ENCODE results near the gene TRIO. TPM values are rescaled to one million over a fixed set of nuclear protein-coding genes. Genes with fewer than 3 reads are reported as not detected.

Gene TRIO
- total RNA-seq, 1 experiment from 2014 or later, result 99.8 TPM

DNA sequence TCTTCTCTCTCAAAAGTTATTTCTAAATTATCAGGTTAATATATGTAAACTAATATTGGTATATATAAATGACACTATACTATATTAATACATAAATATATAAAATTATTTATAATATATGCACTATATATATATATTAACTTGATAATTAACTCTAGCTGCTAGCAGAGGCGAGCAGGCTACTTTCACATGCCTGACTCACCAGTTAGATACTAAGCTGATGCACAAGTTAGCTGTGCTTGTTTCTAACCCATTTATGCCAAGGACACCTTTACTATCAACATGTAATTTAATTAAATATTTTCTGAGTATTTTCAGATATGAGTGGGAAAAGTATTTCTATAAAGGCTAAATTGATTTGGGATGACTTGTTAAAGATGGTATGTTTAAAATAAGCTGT, 70.1 kb downstream of the TRIO start:
- BruUV-seq (replicated peaks), result no TSS peak
- TF ChIP-seq EZH2 (IDR thresholded peaks at IDR 0.05; ENCODE audit: borderline replicate concordance, low read depth, low read length, poor library complexity, severe bottlenecking), result no peak
- TF ChIP-seq, protein P1, sequence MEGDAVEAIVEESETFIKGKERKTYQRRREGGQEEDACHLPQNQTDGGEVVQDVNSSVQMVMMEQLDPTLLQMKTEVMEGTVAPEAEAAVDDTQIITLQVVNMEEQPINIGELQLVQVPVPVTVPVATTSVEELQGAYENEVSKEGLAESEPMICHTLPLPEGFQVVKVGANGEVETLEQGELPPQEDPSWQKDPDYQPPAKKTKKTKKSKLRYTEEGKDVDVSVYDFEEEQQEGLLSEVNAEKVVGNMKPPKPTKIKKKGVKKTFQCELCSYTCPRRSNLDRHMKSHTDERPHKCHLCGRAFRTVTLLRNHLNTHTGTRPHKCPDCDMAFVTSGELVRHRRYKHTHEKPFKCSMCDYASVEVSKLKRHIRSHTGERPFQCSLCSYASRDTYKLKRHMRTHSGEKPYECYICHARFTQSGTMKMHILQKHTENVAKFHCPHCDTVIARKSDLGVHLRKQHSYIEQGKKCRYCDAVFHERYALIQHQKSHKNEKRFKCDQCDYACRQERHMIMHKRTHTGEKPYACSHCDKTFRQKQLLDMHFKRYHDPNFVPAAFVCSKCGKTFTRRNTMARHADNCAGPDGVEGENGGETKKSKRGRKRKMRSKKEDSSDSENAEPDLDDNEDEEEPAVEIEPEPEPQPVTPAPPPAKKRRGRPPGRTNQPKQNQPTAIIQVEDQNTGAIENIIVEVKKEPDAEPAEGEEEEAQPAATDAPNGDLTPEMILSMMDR (conservative IDR thresholded peaks at IDR 0.05; ENCODE audit: low read depth, low read length), result no peak
- H3K36me3 ChIP-seq (ENCODE audit: insufficient read depth, low read length, poor library complexity, severe bottlenecking), result no peaks in the 10 kb centered on the region
- no peaks in the 10 kb centered on the region for H3K27me3 ChIP-seq (replicated peaks; ENCODE audit: insufficient read depth, low read depth, low read length, poor library complexity)
- no peak overlapping the region for H3K27ac ChIP-seq (ENCODE audit: low read depth, low read length, poor library complexity, severe bottlenecking)
- intact Hi-C loops (cut with micrococcal nuclease; ENCODE audit: unreplicated experiment), result no loop called here
- H3K4me3 ChIP-seq (ENCODE audit: low read depth, low read length, poor library complexity, severe bottlenecking), result no peak overlapping the region
- ChIA-PET POLR2A (ENCODE audit: low non-redundant PET) (no interaction called here), CTCF (no interaction called here)
- DNase-seq (ENCODE audit: low spot score), result no peak
- H3K9me3 ChIP-seq (ENCODE audit: low read depth, low read length, poor library complexity, severe bottlenecking), result no peaks in the 10 kb centered on the region
- peaks cover 1% of the 10 kb centered on the region for H3K4me1 ChIP-seq (ENCODE audit: insufficient read depth, low read length, poor library complexity, severe bottlenecking)

DNA sequence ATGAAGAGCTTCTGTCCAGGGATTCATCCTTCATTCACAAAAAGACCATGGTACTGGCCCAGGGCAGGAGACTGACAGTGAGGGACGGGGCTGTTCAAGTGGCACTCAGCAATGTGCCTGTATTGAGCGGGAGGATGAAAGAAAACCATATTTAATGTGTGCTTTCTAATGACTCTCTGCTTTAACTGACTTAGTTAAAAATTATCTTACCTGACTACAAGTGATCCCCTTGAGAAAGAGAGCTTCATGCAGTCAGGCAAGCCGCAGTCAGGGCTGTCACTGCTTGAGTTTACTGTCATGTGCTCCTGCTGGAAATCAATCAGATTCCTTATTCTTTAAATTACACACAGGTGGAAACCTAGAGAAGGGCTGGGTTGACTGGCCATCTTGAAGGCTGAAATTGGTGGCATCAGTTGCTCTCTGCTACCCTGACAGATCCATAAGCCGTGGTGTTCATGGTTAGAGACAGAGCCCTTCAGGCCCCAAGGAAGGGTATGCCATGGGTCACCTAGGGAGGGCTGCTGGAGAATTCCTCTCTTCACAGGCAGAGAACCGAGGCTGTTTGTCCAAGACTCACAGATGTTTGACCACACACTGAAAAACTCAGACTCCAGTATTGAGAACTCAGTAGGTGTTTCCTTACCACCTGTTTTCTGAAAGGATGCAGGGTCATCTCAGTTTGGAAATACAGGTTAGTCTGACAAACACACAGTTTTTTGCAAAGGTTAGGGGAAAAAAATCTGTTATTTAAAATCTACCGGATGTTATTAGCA, 70.9 kb downstream of the TRIO start:
- Histone ChIP-seq H3K4me3 (ENCODE audit: low read depth, low read length, poor library complexity, severe bottlenecking) (no peak overlapping the region), H3K27ac (ENCODE audit: low read depth, low read length, poor library complexity, severe bottlenecking) (no peak overlapping the region), H3K9me3 (ENCODE audit: low read depth, low read length, poor library complexity, severe bottlenecking) (no peaks in the 10 kb centered on the region), H3K4me1 (ENCODE audit: insufficient read depth, low read length, poor library complexity, severe bottlenecking) (no peaks in the 10 kb centered on the region), H3K27me3 (replicated peaks; ENCODE audit: insufficient read depth, low read depth, low read length, poor library complexity) (no peaks in the 10 kb centered on the region), H3K36me3 (ENCODE audit: insufficient read depth, low read length, poor library complexity, severe bottlenecking) (no peaks in the 10 kb centered on the region)
- no TSS peak for BruUV-seq (replicated peaks)
- CTCF ChIA-PET, result no interaction called here
- DNase-seq (ENCODE audit: low spot score), result no peak
- TF ChIP-seq, protein P1 (conservative IDR thresholded peaks at IDR 0.05; ENCODE audit: low read depth, low read length), result no peak
- TF ChIP-seq EZH2 (IDR thresholded peaks at IDR 0.05; ENCODE audit: borderline replicate concordance, low read depth, low read length, poor library complexity, severe bottlenecking), result no peak
- POLR2A ChIA-PET (ENCODE audit: low non-redundant PET), result no interaction called here
- intact Hi-C loops (cut with micrococcal nuclease; ENCODE audit: unreplicated experiment), result no loop called here

DNA sequence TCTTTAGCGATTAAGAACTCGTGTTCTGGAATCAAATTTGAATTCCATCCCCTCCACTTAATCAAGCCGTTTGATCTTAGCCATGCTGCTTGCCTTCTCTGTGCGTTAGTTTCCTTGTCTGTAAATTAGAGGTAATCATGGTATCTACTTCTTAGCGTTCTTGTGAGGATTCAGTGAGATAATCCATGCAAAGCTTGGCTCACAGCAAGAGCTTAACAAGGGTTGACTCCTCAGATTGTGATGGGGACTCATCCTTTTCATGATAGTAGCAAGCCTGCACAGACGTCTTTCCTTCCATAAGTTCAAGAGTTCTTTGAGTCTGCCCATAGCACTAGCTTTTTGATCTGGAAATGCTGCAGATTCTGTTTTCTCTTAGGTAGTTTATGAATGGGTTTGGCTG, 72.8 kb downstream of the TRIO start:
- Histone ChIP-seq H3K4me3 (ENCODE audit: low read depth, low read length, poor library complexity, severe bottlenecking) (no peak overlapping the region), H3K27ac (ENCODE audit: low read depth, low read length, poor library complexity, severe bottlenecking) (no peak overlapping the region), H3K27me3 (replicated peaks; ENCODE audit: insufficient read depth, low read depth, low read length, poor library complexity) (no peaks in the 10 kb centered on the region), H3K9me3 (ENCODE audit: low read depth, low read length, poor library complexity, severe bottlenecking) (no peaks in the 10 kb centered on the region), H3K36me3 (ENCODE audit: insufficient read depth, low read length, poor library complexity, severe bottlenecking) (no peaks in the 10 kb centered on the region), H3K4me1 (ENCODE audit: insufficient read depth, low read length, poor library complexity, severe bottlenecking) (no peaks in the 10 kb centered on the region)
- TF ChIP-seq EZH2 (IDR thresholded peaks at IDR 0.05; ENCODE audit: borderline replicate concordance, low read depth, low read length, poor library complexity, severe bottlenecking), result no peak
- TF ChIP-seq, protein P1 (conservative IDR thresholded peaks at IDR 0.05; ENCODE audit: low read depth, low read length), result no peak
- no peak for DNase-seq (ENCODE audit: low spot score)
- intact Hi-C loops (cut with micrococcal nuclease; ENCODE audit: unreplicated experiment), result no loop called here
- ChIA-PET CTCF (no interaction called here), POLR2A (ENCODE audit: low non-redundant PET) (no interaction called here)
- no TSS peak for BruUV-seq (replicated peaks)

All from A673 (cell line).